MCF 10A (cell line): ENCODE results near the gene CORO2B. TPM values are rescaled to one million over a fixed set of nuclear protein-coding genes. Genes with fewer than 3 reads are reported as not detected.

Source experiments
- BruUV-seq: library from RNA; stranded (reverse); fragments of 400-500 nt; replicated peaks from 2 replicates; lab custom pipeline; 2021; lab: Mats Ljungman, UMichigan
- CTCF ChIA-PET: fragments of 300-600 bp; sonication (Branson Sonifier 250); formaldehyde crosslinking; extraction: SDS; loops from one replicate; lab custom pipeline; 2021; ENCODE audit warnings: antibody characterized with exemption, inconsistent platforms; lab: Yijun Ruan, JAX
- POLR2A ChIA-PET: fragments of 300-600, 350-650 bp; sonication (Branson Sonifier 250); formaldehyde crosslinking; extraction: SDS; loops from one replicate; lab custom pipeline; 2020; ENCODE audit warnings: antibody characterized with exemption, inconsistent platforms; lab: Yijun Ruan, JAX
- DNase-seq: peaks from one replicate; pipeline ENCODE4 v3.0.0-alpha.2; 2018; ENCODE audit not compliant: unreplicated experiment
- H3K27ac Mint-ChIP-seq: one replicate; pipeline ENCODE4 v1.8.0; 2022; ENCODE audit warnings: mild to moderate bottlenecking, low read depth, mixed read lengths; ENCODE audit not compliant: unreplicated experiment
- H3K27me3 Mint-ChIP-seq: one replicate; pipeline ENCODE4 v1.8.0; 2022; ENCODE audit warnings: mixed read lengths; ENCODE audit not compliant: insufficient read depth, unreplicated experiment
- H3K36me3 Mint-ChIP-seq: one replicate; pipeline ENCODE4 v1.8.0; 2022; ENCODE audit warnings: mild to moderate bottlenecking, moderate library complexity, mixed read lengths; ENCODE audit not compliant: insufficient read depth, unreplicated experiment
- H3K4me1 Mint-ChIP-seq: one replicate; pipeline ENCODE4 v1.8.0; 2022; ENCODE audit warnings: mixed read lengths; ENCODE audit not compliant: insufficient read depth, unreplicated experiment
- H3K4me3 Mint-ChIP-seq: one replicate; pipeline ENCODE4 v1.8.0; 2022; ENCODE audit warnings: mild to moderate bottlenecking, moderate library complexity, mixed read lengths; ENCODE audit not compliant: unreplicated experiment
- H3K9me3 Mint-ChIP-seq: one replicate; pipeline ENCODE4 v1.8.0; 2022; ENCODE audit warnings: mixed read lengths; ENCODE audit not compliant: unreplicated experiment
- intact Hi-C: fragments of 100-400 bp; cut with micrococcal nuclease; formaldehyde crosslinking; loops from 2 replicates; pipeline ENCODE4 v1.14.1; 2022
- total RNA-seq: library from RNA; stranded (reverse); gene quantifications from 2 replicates; pipeline ENCODE4 v1.2.3, GENCODE V29; 2022
- TF ChIP-seq, protein P1 (sequence below): fragments of 200-600 bp; IDR thresholded peaks from one replicate; pipeline ENCODE4 v1.8.0; 2022; ENCODE audit warnings: antibody characterized with exemption, mild to moderate bottlenecking; ENCODE audit not compliant: unreplicated experiment

The CORO2B gene
- total RNA-seq, 1 experiment from 2014 or later = 0.79 TPM

- no TSS peak for BruUV-seq
- intact Hi-C loops = no loop called here
- Mint-ChIP-seq H3K4me3 (no peak overlapping the region), H3K4me1 (no peaks in the 10 kb centered on the region), H3K9me3 (no peaks in the 10 kb centered on the region), H3K27ac (no peak overlapping the region), H3K36me3 (no peaks in the 10 kb centered on the region), H3K27me3 (peaks cover 13% of the 10 kb centered on the region)
- DNase-seq = no peak
- ChIA-PET CTCF (no interaction called here), POLR2A (no interaction called here)
- TF ChIP-seq, protein P1, sequence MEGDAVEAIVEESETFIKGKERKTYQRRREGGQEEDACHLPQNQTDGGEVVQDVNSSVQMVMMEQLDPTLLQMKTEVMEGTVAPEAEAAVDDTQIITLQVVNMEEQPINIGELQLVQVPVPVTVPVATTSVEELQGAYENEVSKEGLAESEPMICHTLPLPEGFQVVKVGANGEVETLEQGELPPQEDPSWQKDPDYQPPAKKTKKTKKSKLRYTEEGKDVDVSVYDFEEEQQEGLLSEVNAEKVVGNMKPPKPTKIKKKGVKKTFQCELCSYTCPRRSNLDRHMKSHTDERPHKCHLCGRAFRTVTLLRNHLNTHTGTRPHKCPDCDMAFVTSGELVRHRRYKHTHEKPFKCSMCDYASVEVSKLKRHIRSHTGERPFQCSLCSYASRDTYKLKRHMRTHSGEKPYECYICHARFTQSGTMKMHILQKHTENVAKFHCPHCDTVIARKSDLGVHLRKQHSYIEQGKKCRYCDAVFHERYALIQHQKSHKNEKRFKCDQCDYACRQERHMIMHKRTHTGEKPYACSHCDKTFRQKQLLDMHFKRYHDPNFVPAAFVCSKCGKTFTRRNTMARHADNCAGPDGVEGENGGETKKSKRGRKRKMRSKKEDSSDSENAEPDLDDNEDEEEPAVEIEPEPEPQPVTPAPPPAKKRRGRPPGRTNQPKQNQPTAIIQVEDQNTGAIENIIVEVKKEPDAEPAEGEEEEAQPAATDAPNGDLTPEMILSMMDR = no peak
These were observed 29.5 kb downstream of the CORO2B start for GRCh38 chr15:68608206-68608843.

GRCh38 chr15:68608844-68609232, 30.0 kb downstream of the CORO2B start:
- H3K36me3 Mint-ChIP-seq = no peaks in the 10 kb centered on the region
- H3K27me3 Mint-ChIP-seq = peaks cover 13% of the 10 kb centered on the region
- TF ChIP-seq, protein P1 = no peak
- intact Hi-C loops = no loop called here
- no peaks in the 10 kb centered on the region for H3K4me1 Mint-ChIP-seq
- no peak overlapping the region for H3K27ac Mint-ChIP-seq
- H3K9me3 Mint-ChIP-seq = no peaks in the 10 kb centered on the region
- CTCF ChIA-PET = interaction anchor here (0.8 kb wide), 1 partner anchor 55 kb away, joined by 4 read pairs; no protein-coding TSS in a partner anchor
- no peak overlapping the region for H3K4me3 Mint-ChIP-seq
- POLR2A ChIA-PET = no interaction called here
- no TSS peak for BruUV-seq
- DNase-seq = no peak

GRCh38 chr15:68609629-68610028, 30.8 kb downstream of the CORO2B start:
- Mint-ChIP-seq H3K4me1 (no peaks in the 10 kb centered on the region), H3K27me3 (peaks cover 13% of the 10 kb centered on the region), H3K27ac (no peak overlapping the region), H3K36me3 (no peaks in the 10 kb centered on the region), H3K4me3 (no peak overlapping the region), H3K9me3 (no peaks in the 10 kb centered on the region)
- no TSS peak for BruUV-seq
- POLR2A ChIA-PET = no interaction called here
- intact Hi-C loops = no loop called here
- DNase-seq = no peak
- CTCF ChIA-PET = interaction anchor here (0.8 kb wide), 1 partner anchor 56 kb away, joined by 4 read pairs; no protein-coding TSS in a partner anchor
- TF ChIP-seq, protein P1 = no peak

DNA sequence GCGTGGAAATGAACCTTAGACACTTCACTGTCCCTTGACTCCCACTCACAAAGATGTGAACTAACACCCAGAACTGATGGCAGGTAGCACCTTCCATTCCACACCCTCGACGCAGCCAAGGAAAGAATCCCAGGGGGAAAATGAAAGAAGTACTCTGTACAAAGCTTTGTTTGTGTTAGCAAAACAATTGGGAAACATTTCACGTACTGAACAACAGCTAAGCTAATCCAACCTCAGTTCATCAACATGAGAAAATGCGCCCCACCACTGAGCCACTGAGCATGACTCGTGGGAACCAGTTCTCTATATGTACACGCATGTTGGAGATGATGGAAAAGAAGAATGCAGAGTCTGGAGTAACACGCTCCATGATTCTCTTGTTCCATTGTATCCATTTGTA, 32.0 kb downstream of the CORO2B start:
- H3K4me1 Mint-ChIP-seq = no peaks in the 10 kb centered on the region
- H3K27me3 Mint-ChIP-seq = peaks cover 13% of the 10 kb centered on the region
- BruUV-seq = no TSS peak
- no peaks in the 10 kb centered on the region for H3K9me3 Mint-ChIP-seq
- H3K36me3 Mint-ChIP-seq = no peaks in the 10 kb centered on the region
- ChIA-PET POLR2A (no interaction called here), CTCF (no interaction called here)
- no peak for DNase-seq
- intact Hi-C loops = no loop called here
- H3K27ac Mint-ChIP-seq = no peak overlapping the region
- TF ChIP-seq, protein P1 = no peak
- H3K4me3 Mint-ChIP-seq = no peak overlapping the region
